Transverse colon (tissue), 4 donors: Measurements from ENCODE around the gene DUSP21.
"Not testable (repeated sequence)": the region's sequence is repeated elsewhere in the genome, so short reads cannot be mapped to it uniquely, and the experiment has no call there.

Experiments used
- POLR2A ChIP-seq: fragments of 450-650 bp; IDR thresholded peaks from one replicate; pipeline ENCODE4 v1.6.1; 2016; ENCODE audit warnings: antibody characterized with exemption, mild to moderate bottlenecking, moderate library complexity
- POLR2AphosphoS5 ChIP-seq, 3 donors: sonication (generic); formaldehyde crosslinking; IDR thresholded peaks; one replicate each; pipeline ENCODE4 v1.6.1; 2016; ENCODE audit warnings: antibody characterized with exemption in 3 of 3
- TF ChIP-seq, protein P1 (sequence below), 5 experiments: fragments of 200-600 bp in 3 of 5; fragments of 450-650 bp in 2 of 5; sonication (generic) in 3 of 5; IDR thresholded peaks; 1 replicate in 2 of 5; 2 replicates in 3 of 5; pipeline ENCODE4 v1.5.1; 2016 to 2017; ENCODE audit warnings: antibody characterized with exemption in 5 of 5, inconsistent platforms in 3 of 5, mild to moderate bottlenecking in 2 of 5, moderate library complexity in 1 of 5

DNA sequence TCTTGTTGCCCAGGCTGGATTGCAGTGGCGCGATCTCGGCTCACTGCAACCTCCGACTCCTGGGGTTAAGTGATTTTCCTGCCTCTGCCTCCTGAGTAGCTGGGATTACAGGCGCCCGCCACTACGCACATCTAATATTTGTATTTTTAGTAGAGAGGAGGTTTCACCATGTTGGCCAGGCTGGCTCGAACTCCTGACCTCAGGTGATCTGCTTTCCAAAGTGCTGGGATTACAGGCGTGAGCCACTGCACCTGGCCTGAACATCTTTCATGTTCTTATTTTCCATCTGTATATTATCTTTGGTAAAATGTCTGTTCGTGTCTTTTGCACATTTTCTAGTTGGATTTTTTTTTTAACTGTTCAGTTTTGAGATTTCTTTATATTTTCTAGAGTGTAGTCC, 46.9 kb downstream of the DUSP21 start:
- TF ChIP-seq, protein P1, sequence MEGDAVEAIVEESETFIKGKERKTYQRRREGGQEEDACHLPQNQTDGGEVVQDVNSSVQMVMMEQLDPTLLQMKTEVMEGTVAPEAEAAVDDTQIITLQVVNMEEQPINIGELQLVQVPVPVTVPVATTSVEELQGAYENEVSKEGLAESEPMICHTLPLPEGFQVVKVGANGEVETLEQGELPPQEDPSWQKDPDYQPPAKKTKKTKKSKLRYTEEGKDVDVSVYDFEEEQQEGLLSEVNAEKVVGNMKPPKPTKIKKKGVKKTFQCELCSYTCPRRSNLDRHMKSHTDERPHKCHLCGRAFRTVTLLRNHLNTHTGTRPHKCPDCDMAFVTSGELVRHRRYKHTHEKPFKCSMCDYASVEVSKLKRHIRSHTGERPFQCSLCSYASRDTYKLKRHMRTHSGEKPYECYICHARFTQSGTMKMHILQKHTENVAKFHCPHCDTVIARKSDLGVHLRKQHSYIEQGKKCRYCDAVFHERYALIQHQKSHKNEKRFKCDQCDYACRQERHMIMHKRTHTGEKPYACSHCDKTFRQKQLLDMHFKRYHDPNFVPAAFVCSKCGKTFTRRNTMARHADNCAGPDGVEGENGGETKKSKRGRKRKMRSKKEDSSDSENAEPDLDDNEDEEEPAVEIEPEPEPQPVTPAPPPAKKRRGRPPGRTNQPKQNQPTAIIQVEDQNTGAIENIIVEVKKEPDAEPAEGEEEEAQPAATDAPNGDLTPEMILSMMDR (IDR thresholded peaks at IDR 0.05) = not testable (repeated sequence)
- not testable (repeated sequence) for TF ChIP-seq POLR2A; POLR2AphosphoS5 (IDR thresholded peaks at IDR 0.05)
